Body of pancreas (tissue), 4 donors: Measurements from ENCODE around the gene ATAT1. TPM values are rescaled to one million over a fixed set of nuclear protein-coding genes. Genes with fewer than 3 reads are reported as not detected.

ENCODE experiments used
- ATAC-seq: fragments of 150-250 bp; one replicate; pipeline ENCODE4 v1.9.1; 2016
- DNase-seq, 4 donors: peaks; one replicate each; pipeline ENCODE4 v3.0.0-alpha.2; 2019
- H3K27ac ChIP-seq, 4 donors: fragments of 200-600 bp; sonication (generic); 1 replicate in 3 of 4; 2 replicates in 1 of 4; pipeline versions ENCODE4 v1.5.1 to v1.6.1; 2016 to 2019; ENCODE audit warnings: mild to moderate bottlenecking in 1 of 4, mixed read lengths in 1 of 4, moderate library complexity in 1 of 4
- H3K27me3 ChIP-seq, 2 donors: fragments of 200-600 bp; sonication (generic); one replicate each; pipeline ENCODE4 v1.6.0; 2016; ENCODE audit warnings: mild to moderate bottlenecking in 1 of 2
- H3K36me3 ChIP-seq, 2 donors: fragments of 200-600 bp; sonication (generic); replicated peaks in 1 of 2; 2 replicates each; pipeline ENCODE4 v1.5.1; 2016; ENCODE audit warnings: low read depth in 2 of 2; ENCODE audit not compliant: insufficient read depth in 1 of 2
- H3K4me1 ChIP-seq: fragments of 200-600 bp; sonication (generic); one replicate; pipeline ENCODE4 v1.6.0; 2016
- H3K4me3 ChIP-seq, 2 donors: fragments of 200-600 bp; sonication (generic); 1 replicate in 1 of 2; 2 replicates in 1 of 2; pipeline ENCODE4 v1.5.1; 2016 to 2019
- H3K9me3 ChIP-seq, 3 donors: fragments of 200-600 bp; sonication (generic); 1 replicate in 2 of 3; 2 replicates in 1 of 3; pipeline ENCODE4 v1.5.1; 2016
- POLR2A ChIP-seq, 3 donors: fragments of 450-650 bp; IDR thresholded peaks; one replicate each; pipeline ENCODE4 v1.6.1; 2016; ENCODE audit warnings: antibody characterized with exemption in 3 of 3, mild to moderate bottlenecking in 2 of 3
- WGBS, 2 donors: methylation state at CpG; one replicate each; pipeline ENCODE4 v1.1.5; 2017; 5-methylcytosine and 5-hydroxymethylcytosine counted together
- intact Hi-C: fragments of 100-400 bp; cut with DNase I; formaldehyde crosslinking; loops from one replicate; pipeline ENCODE4 v1.15.1; 2023
- total RNA-seq, 2 donors: library from RNA; depleted of rRNA; stranded (reverse); fragments of >200 nt; gene quantifications; one replicate each; pipeline ENCODE4 v1.1.0, GENCODE V29; 2016
- TF ChIP-seq, protein P1 (sequence below), 7 experiments: fragments of 450-650 bp in 4 of 7; fragments of 200-600 bp in 3 of 7; sonication (generic) in 3 of 7; IDR thresholded peaks; one replicate each; pipeline ENCODE4 v1.5.1; 2016 to 2019; ENCODE audit warnings: antibody characterized with exemption in 7 of 7

The ATAT1 gene
- total RNA-seq, 2 donors from 2014 or later: 2.0 to 5.4 TPM

- peaks cover 37% of the 10 kb centered on the region for H3K4me1 ChIP-seq
- peak; percentile 99 to 100 (median 100) for DNase-seq
Observed at GRCh38 chr6:30616811-30617564, 9.7 kb upstream of the ATAT1 start, which contains the start of gene PPP1R10. TSS of gene PPP1R10 (minus strand) at chr6:30617243. CDS start at chr6:30609944, 7,299 bp downstream.

DNA sequence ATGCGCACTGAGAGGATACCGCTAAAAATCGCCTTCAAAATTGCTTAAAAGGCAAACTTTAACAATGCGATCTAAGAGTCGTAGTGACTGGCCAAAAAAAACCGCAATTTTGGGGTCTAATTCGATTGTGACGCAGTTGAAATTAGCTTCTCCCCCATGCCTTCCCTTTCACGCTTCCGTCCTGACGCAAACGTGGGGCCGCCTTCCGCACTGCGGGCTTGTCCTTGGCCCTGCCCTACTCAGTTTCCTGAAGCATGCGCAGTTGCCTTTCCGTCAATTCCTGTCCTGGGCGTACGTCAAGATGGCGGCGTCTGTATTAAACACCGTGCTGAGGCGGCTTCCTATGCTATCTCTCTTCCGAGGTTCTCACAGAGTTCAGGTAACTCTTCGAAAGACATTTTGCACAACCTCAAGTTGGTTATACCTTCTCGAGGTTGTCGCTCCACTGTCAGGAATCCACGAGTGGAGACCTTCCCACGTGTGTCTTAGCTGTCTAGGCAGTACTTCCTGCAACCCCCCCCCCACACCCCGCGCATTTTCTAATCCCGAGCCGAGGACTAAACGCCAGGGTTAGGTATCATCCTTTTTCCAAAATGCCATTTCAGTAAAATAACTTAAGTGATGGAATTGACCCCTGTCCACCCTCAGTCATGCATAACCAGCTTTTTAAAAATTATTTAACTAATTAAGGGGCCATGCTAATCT is 9.0 kb upstream of the ATAT1 start, which contains the start of gene MRPS18B:
Gene MRPS18B, plus strand, starts transcription at position 276 of the 705 bp plus-strand sequence. Its CDS starts 26 bp downstream, at position 302.
- H3K4me1 ChIP-seq: peaks cover 30% of the 10 kb centered on the region
- H3K36me3 ChIP-seq: peaks cover 0 to 9% of the 10 kb centered on the region in 2 donors
- DNase-seq: peak; percentile 98 to 99 (median 98)
- no peaks in the 10 kb centered on the region for H3K27me3 ChIP-seq
- peak within 1 kb of the TSS; percentile 95 to 97 (median 96) for H3K27ac ChIP-seq
- ATAC-seq: peak; percentile 80
- no peaks in the 10 kb centered on the region for H3K9me3 ChIP-seq
- peak in 2 of 3 donors; percentile 4 to 51 for TF ChIP-seq POLR2A (IDR thresholded peaks at IDR 0.05)
- TF ChIP-seq, protein P1, sequence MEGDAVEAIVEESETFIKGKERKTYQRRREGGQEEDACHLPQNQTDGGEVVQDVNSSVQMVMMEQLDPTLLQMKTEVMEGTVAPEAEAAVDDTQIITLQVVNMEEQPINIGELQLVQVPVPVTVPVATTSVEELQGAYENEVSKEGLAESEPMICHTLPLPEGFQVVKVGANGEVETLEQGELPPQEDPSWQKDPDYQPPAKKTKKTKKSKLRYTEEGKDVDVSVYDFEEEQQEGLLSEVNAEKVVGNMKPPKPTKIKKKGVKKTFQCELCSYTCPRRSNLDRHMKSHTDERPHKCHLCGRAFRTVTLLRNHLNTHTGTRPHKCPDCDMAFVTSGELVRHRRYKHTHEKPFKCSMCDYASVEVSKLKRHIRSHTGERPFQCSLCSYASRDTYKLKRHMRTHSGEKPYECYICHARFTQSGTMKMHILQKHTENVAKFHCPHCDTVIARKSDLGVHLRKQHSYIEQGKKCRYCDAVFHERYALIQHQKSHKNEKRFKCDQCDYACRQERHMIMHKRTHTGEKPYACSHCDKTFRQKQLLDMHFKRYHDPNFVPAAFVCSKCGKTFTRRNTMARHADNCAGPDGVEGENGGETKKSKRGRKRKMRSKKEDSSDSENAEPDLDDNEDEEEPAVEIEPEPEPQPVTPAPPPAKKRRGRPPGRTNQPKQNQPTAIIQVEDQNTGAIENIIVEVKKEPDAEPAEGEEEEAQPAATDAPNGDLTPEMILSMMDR (IDR thresholded peaks at IDR 0.05): peak in 1 of 7 experiments; percentile 15
- H3K4me3 ChIP-seq: peak within 1 kb of the TSS; percentile 63 to 73
- 0% methylated on average over 34 of the region's 34 CpGs for WGBS, 2 donors
- intact Hi-C loops: no loop called here

More at GRCh38 chr6:30616811-30617564, 9.7 kb upstream of the ATAT1 start, which contains the start of gene PPP1R10:
- Histone ChIP-seq H3K9me3 (no peaks in the 10 kb centered on the region), H3K4me3 (peak within 1 kb of the TSS; percentile 63 to 73), H3K36me3 (peaks cover 0 to 4% of the 10 kb centered on the region in 2 donors), H3K27me3 (no peaks in the 10 kb centered on the region), H3K27ac (peak within 1 kb of the TSS; percentile 95 to 97 (median 96))
- intact Hi-C loops: no loop called here
- WGBS, 2 donors: 0% methylated on average over 39 to 40 of the region's 40 CpGs
- peak; percentile 83 for ATAC-seq
- TF ChIP-seq POLR2A (IDR thresholded peaks at IDR 0.05): peak; percentile 98 to 100 (median 100)
- TF ChIP-seq, protein P1 (IDR thresholded peaks at IDR 0.05): no peak

DNA sequence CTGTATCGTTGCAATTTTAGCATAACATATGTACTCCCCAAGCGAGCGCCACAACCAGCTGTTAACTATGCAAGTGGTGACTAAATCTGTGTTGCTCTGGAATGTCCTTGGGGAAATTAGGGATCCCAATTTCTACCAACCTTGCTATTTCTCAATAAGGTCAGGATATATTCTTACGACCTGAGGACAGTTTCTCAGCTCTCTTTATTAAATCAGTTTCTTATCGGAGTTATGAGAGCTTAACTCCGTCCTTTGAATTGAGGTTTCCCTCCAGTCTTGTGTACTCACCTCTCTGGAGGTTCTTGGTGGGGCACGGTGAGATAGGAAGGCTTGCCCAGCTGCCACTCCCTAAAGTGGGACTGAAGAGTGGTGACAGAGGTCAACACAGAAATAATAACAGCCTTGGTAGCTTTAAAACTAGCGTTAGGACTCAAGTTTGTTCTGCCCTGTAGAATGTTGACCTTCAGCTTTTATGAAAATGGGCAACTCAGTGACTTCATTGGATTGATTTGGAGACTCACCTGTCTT is 8.3 kb upstream of the ATAT1 start:
- Histone ChIP-seq H3K27ac (peak overlapping the region; percentile 95 to 97 (median 96)), H3K36me3 (peaks cover 0 to 15% of the 10 kb centered on the region in 2 donors), H3K27me3 (no peaks in the 10 kb centered on the region), H3K9me3 (no peaks in the 10 kb centered on the region), H3K4me3 (peak overlapping the region; percentile 49), H3K4me1 (peaks cover 24% of the 10 kb centered on the region)
- no peak for TF ChIP-seq POLR2A (IDR thresholded peaks at IDR 0.05)
- TF ChIP-seq, protein P1 (IDR thresholded peaks at IDR 0.05): no peak
- DNase-seq (no peak), ATAC-seq (no peak)
- WGBS, 2 donors: 3 to 7% methylated on average over 8 of the region's 8 CpGs
- intact Hi-C loops: no loop called here

DNA sequence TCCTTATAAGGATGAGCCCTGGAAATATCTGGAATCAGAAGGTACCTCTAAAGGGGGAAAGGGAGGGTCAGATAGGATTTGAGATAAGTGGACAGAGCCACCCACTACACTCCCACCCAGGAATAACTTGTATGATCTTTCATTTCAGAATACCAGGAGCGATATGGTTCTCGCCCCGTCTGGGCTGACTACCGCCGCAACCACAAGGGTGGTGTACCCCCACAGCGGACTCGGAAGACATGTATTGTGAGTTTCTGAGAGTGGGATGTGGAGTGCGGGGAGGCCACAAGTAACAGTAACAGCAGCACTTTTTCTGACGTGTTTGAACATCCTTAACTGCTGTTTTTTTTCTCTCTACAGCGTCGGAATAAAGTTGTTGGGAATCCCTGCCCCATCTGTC is 7.1 kb upstream of the ATAT1 start:
- Histone ChIP-seq H3K4me3 (no peak overlapping the region), H3K27ac (peak overlapping the region in 2 of 4 donors; percentile 96), H3K27me3 (no peaks in the 10 kb centered on the region), H3K4me1 (peaks cover 15% of the 10 kb centered on the region), H3K9me3 (no peaks in the 10 kb centered on the region), H3K36me3 (peaks cover 0 to 21% of the 10 kb centered on the region in 2 donors)
- TF ChIP-seq POLR2A (IDR thresholded peaks at IDR 0.05): no peak
- TF ChIP-seq, protein P1 (IDR thresholded peaks at IDR 0.05): no peak
- 90 to 93% methylated on average over 11 of the region's 11 CpGs for WGBS, 2 donors
- ATAC-seq (no peak), DNase-seq (no peak)
- intact Hi-C loops: no loop called here
